H9 (cell line): ENCODE data around the gene GSG1L. TPM values are rescaled to one million over a fixed set of nuclear protein-coding genes. Genes with fewer than 3 reads are reported as not detected.
A peak's percentile ranks its signal among the peaks of the same experiment; 100 is the strongest.

Experiments
- DNase-seq: peaks from one replicate; pipeline ENCODE4 v3.0.0-alpha.2; 2017
- H2AFZ ChIP-seq: one replicate; pipeline ENCODE4 v1.6.1; 2013; ENCODE audit warnings: mild to moderate bottlenecking, low read length, control low read depth, moderate library complexity
- H2AK5ac ChIP-seq: 2 replicates; pipeline ENCODE4 v1.6.1; 2013; ENCODE audit warnings: low read length, control low read depth, mixed read lengths; ENCODE audit not compliant: insufficient read length
- H2BK120ac ChIP-seq: one replicate; pipeline ENCODE4 v1.6.1; 2013; ENCODE audit warnings: low read depth, mild to moderate bottlenecking, low read length, control low read depth, inconsistent platforms; ENCODE audit not compliant: poor library complexity, severe bottlenecking
- H2BK12ac ChIP-seq: 2 replicates; pipeline ENCODE4 v1.6.1; 2013; ENCODE audit warnings: low read length, control low read depth, mixed read lengths, low read depth; ENCODE audit not compliant: insufficient read length
- H2BK15ac ChIP-seq: 2 replicates; pipeline ENCODE4 v1.6.1; 2013; ENCODE audit warnings: low read depth, low read length, control low read depth
- H2BK20ac ChIP-seq: one replicate; pipeline ENCODE4 v1.6.1; 2013; ENCODE audit warnings: low read depth, mild to moderate bottlenecking, low read length, control low read depth, inconsistent platforms; ENCODE audit not compliant: poor library complexity, severe bottlenecking
- H2BK5ac ChIP-seq: 2 replicates; pipeline ENCODE4 v1.6.1; 2013; ENCODE audit warnings: low read length, control low read depth, mixed read lengths; ENCODE audit not compliant: insufficient read length
- H3K14ac ChIP-seq: 2 replicates; pipeline ENCODE4 v1.6.1; 2013; ENCODE audit warnings: low read length, control low read depth; ENCODE audit not compliant: insufficient read depth
- H3K18ac ChIP-seq: 2 replicates; pipeline ENCODE4 v1.6.1; 2013; ENCODE audit warnings: low read depth, mild to moderate bottlenecking, mixed read lengths, low read length, control low read depth; ENCODE audit not compliant: insufficient read length
- H3K23ac ChIP-seq: 2 replicates; pipeline ENCODE4 v1.6.1; 2013; ENCODE audit warnings: low read length, control low read depth, mixed read lengths, low read depth; ENCODE audit not compliant: insufficient read length
- H3K23me2 ChIP-seq: 2 replicates; pipeline ENCODE4 v1.6.1; 2013; ENCODE audit warnings: low read depth, mild to moderate bottlenecking, mixed read lengths, low read length, control low read depth; ENCODE audit not compliant: insufficient read length, poor library complexity, severe bottlenecking
- H3K27ac ChIP-seq: 2 replicates; pipeline ENCODE4 v1.5.1; 2013; ENCODE audit warnings: low read length, control low read depth, mixed read lengths, low read depth; ENCODE audit not compliant: insufficient read length
- H3K27me3 ChIP-seq: 2 replicates; pipeline ENCODE4 v1.6.1; 2013; ENCODE audit warnings: low read length, control low read depth, inconsistent platforms; ENCODE audit not compliant: insufficient read depth
- H3K4ac ChIP-seq: 2 replicates; pipeline ENCODE4 v1.6.1; 2013; ENCODE audit warnings: low read depth, mild to moderate bottlenecking, control low read depth, inconsistent platforms, low read length, moderate library complexity
- H3K4me1 ChIP-seq: 2 replicates; pipeline ENCODE4 v1.6.1; 2013; ENCODE audit warnings: low read length, control low read depth, inconsistent platforms; ENCODE audit not compliant: insufficient read depth
- H3K4me2 ChIP-seq: 2 replicates; pipeline ENCODE4 v1.6.1; 2013; ENCODE audit warnings: low read length, control low read depth, mixed read lengths; ENCODE audit not compliant: insufficient read length, insufficient read depth
- H3K56ac ChIP-seq: 2 replicates; pipeline ENCODE4 v1.6.1; 2013; ENCODE audit warnings: low read depth, mild to moderate bottlenecking, mixed read lengths, low read length, control low read depth; ENCODE audit not compliant: insufficient read length
- H3K79me1 ChIP-seq: 2 replicates; pipeline ENCODE4 v1.6.1; 2013; ENCODE audit warnings: low read depth, mild to moderate bottlenecking, moderate library complexity, low read length, control low read depth, inconsistent platforms; ENCODE audit not compliant: insufficient read depth, poor library complexity, severe bottlenecking
- H3K79me2 ChIP-seq: 2 replicates; pipeline ENCODE4 v1.6.1; 2013; ENCODE audit warnings: low read length, control low read depth, inconsistent platforms; ENCODE audit not compliant: insufficient read depth
- H3K9ac ChIP-seq: 2 replicates; pipeline ENCODE4 v1.6.1; 2013; ENCODE audit warnings: low read length, control low read depth, mixed read lengths; ENCODE audit not compliant: insufficient read length; ENCODE audit errors: extremely low read depth
- H3K9me3 ChIP-seq: one replicate; pipeline ENCODE4 v1.6.1; 2013; ENCODE audit warnings: low read depth, low read length, inconsistent platforms; ENCODE audit not compliant: control insufficient read depth
- H3T11ph ChIP-seq: one replicate; pipeline ENCODE4 v1.6.1; 2013; ENCODE audit warnings: mild to moderate bottlenecking, low read length, control low read depth, inconsistent platforms
- H4K20me1 ChIP-seq: one replicate; pipeline ENCODE4 v1.6.1; 2013; ENCODE audit not compliant: control insufficient read depth, insufficient read length, insufficient read depth
- H4K5ac ChIP-seq: 2 replicates; pipeline ENCODE4 v1.6.1; 2013; ENCODE audit warnings: low read depth, mild to moderate bottlenecking, mixed read lengths, low read length, control low read depth; ENCODE audit not compliant: insufficient read length
- H4K8ac ChIP-seq: replicated peaks from 2 replicates; pipeline ENCODE4 v1.6.1; 2013; ENCODE audit warnings: low read length, control low read depth, mixed read lengths, low read depth; ENCODE audit not compliant: insufficient read length
- H4K91ac ChIP-seq: 2 replicates; pipeline ENCODE4 v1.6.1; 2013; ENCODE audit warnings: low read depth, mild to moderate bottlenecking, moderate library complexity, mixed read lengths, low read length, control low read depth; ENCODE audit not compliant: insufficient read length
- H3K27ac Mint-ChIP-seq, 3 experiments: 2 replicates in 2 of 3; 3 replicates in 1 of 3; pipeline ENCODE4 v1.8.0; 2020 to 2021; ENCODE audit warnings: mixed read lengths in 3 of 3, mild to moderate bottlenecking in 1 of 3, moderate library complexity in 1 of 3
- H3K27me3 Mint-ChIP-seq: 2 replicates; pipeline ENCODE4 v1.8.0; 2021; ENCODE audit warnings: low read depth, mild to moderate bottlenecking, moderate library complexity, mixed read lengths
- H3K36me3 Mint-ChIP-seq, 3 experiments: 2 replicates in 2 of 3; 3 replicates in 1 of 3; pipeline ENCODE4 v1.8.0; 2020 to 2021; ENCODE audit warnings: low read depth in 3 of 3, mixed read lengths in 3 of 3; ENCODE audit not compliant: insufficient read depth in 1 of 3
- H3K4me1 Mint-ChIP-seq, 2 experiments: 2 replicates each; pipeline ENCODE4 v1.8.0; 2020; ENCODE audit warnings: mixed read lengths in 2 of 2
- H3K4me3 Mint-ChIP-seq, 2 experiments: 2 replicates in 1 of 2; 3 replicates in 1 of 2; pipeline ENCODE4 v1.8.0; 2020 to 2021; ENCODE audit warnings: mild to moderate bottlenecking in 2 of 2, mixed read lengths in 2 of 2, moderate library complexity in 1 of 2
- H3K9me3 Mint-ChIP-seq, 2 experiments: 2 replicates in 1 of 2; 3 replicates in 1 of 2; pipeline ENCODE4 v1.8.0; 2020; ENCODE audit warnings: mild to moderate bottlenecking in 2 of 2, mixed read lengths in 2 of 2, moderate library complexity in 1 of 2
- WGBS: extraction: QIAGEN DNeasy Blood & Tissue Kit; methylation state at CpG from one replicate; pipeline ENCODE4 v1.1.7; 2013; ENCODE audit warnings: missing lambda C conversion rate, low lambda C conversion rate, mixed read lengths; ENCODE audit not compliant: insufficient read length; ENCODE audit errors: extremely low coverage; 5-methylcytosine and 5-hydroxymethylcytosine counted together
- total RNA-seq: library from RNA; stranded (reverse); gene quantifications from 2 replicates; pipeline ENCODE4 v1.2.1, GENCODE V29; 2021
- TF ChIP-seq, protein P1 (sequence below): fragments of 200-600 bp; sonication (generic); conservative IDR thresholded peaks from 3 replicates; pipeline ENCODE4 v1.8.0; 2021; ENCODE audit warnings: antibody characterized with exemption, mild to moderate bottlenecking

Gene GSG1L
- total RNA-seq, 1 experiment from 2014 or later, result 0.35 TPM

GRCh38 chr16:27843800-27844199 lies 219.7 kb downstream of the GSG1L start:
- no peak overlapping the region for H3K4me2 ChIP-seq
- no peak overlapping the region for H2AFZ ChIP-seq
- no peak overlapping the region for H3K23ac ChIP-seq
- no peak overlapping the region for H2BK120ac ChIP-seq
- no peaks in the 10 kb centered on the region for H4K20me1 ChIP-seq
- H3K27me3 Mint-ChIP-seq, result peaks cover 2% of the 10 kb centered on the region; the same call in 1 of the 2 replicates
- no peak overlapping the region for H2BK20ac ChIP-seq
- H3K27ac ChIP-seq, result no peak overlapping the region
- DNase-seq, result peak; percentile 12
- no peaks in the 10 kb centered on the region; the same call in 1 of the 2 replicates for H3K4me1 ChIP-seq
- H3K27me3 ChIP-seq, result no peaks in the 10 kb centered on the region
- H3K36me3 Mint-ChIP-seq, result peaks cover 0 to 3% (median 3%) of the 10 kb centered on the region in 3 experiments; a peak in 2 of 7 replicates
- H3K79me2 ChIP-seq, result no peaks in the 10 kb centered on the region
- no peak overlapping the region for H3K4ac ChIP-seq
- H4K91ac ChIP-seq, result no peak overlapping the region
- no peak overlapping the region for H2BK5ac ChIP-seq
- H3K4me1 Mint-ChIP-seq, result peaks cover 11 to 15% of the 10 kb centered on the region in 2 experiments
- no peak overlapping the region for H2BK15ac ChIP-seq
- no peak overlapping the region for H4K5ac ChIP-seq
- no peak overlapping the region for H3K56ac ChIP-seq
- H3K79me1 ChIP-seq, result no peaks in the 10 kb centered on the region
- peak overlapping the region in 1 of 3 experiments; percentile 29; a peak in 1 of 7 replicates for H3K27ac Mint-ChIP-seq
- no peak overlapping the region for H3K4me3 Mint-ChIP-seq
- H2AK5ac ChIP-seq, result no peak overlapping the region
- H4K8ac ChIP-seq, result no peak overlapping the region
- H3T11ph ChIP-seq, result no peak overlapping the region
- H3K9me3 Mint-ChIP-seq, result peaks cover 2 to 8% of the 10 kb centered on the region in 2 experiments; a peak in 4 of 5 replicates
- no peaks in the 10 kb centered on the region for H3K23me2 ChIP-seq
- no peak overlapping the region for H3K9ac ChIP-seq
- no peaks in the 10 kb centered on the region for H3K9me3 ChIP-seq
- H3K18ac ChIP-seq, result no peak overlapping the region
- no peak overlapping the region for H3K14ac ChIP-seq
- no peak overlapping the region for H2BK12ac ChIP-seq
- WGBS, result no CpG with 5 or more reads among the region's 1 CpG
- TF ChIP-seq, protein P1, sequence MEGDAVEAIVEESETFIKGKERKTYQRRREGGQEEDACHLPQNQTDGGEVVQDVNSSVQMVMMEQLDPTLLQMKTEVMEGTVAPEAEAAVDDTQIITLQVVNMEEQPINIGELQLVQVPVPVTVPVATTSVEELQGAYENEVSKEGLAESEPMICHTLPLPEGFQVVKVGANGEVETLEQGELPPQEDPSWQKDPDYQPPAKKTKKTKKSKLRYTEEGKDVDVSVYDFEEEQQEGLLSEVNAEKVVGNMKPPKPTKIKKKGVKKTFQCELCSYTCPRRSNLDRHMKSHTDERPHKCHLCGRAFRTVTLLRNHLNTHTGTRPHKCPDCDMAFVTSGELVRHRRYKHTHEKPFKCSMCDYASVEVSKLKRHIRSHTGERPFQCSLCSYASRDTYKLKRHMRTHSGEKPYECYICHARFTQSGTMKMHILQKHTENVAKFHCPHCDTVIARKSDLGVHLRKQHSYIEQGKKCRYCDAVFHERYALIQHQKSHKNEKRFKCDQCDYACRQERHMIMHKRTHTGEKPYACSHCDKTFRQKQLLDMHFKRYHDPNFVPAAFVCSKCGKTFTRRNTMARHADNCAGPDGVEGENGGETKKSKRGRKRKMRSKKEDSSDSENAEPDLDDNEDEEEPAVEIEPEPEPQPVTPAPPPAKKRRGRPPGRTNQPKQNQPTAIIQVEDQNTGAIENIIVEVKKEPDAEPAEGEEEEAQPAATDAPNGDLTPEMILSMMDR, result no peak
